GM10248 (cell line): ENCODE measurements around the gene HMCN2.

Experiments
- CTCF ChIA-PET: fragments of 300-600 bp; sonication (Branson Sonifier 250); formaldehyde crosslinking; extraction: SDS; loops from one replicate; lab custom pipeline; 2021; ENCODE audit warnings: antibody characterized with exemption; lab: Yijun Ruan, JAX
- POLR2A ChIA-PET: fragments of 350-650 bp; sonication (Branson Sonifier 250); formaldehyde crosslinking; extraction: SDS; loops from one replicate; lab custom pipeline; 2020; ENCODE audit warnings: antibody characterized with exemption; lab: Yijun Ruan, JAX
- DNase-seq: peaks from one replicate; pipeline ENCODE4 v3.0.0; 2012; ENCODE audit errors: extremely low spot score
- TF ChIP-seq, protein P1 (sequence below): IDR thresholded peaks from 2 replicates; pipeline ENCODE4 v1.5.1; 2012; ENCODE audit warnings: mild to moderate bottlenecking, low read depth; ENCODE audit errors: extremely low read depth, missing control alignments, control extremely low read depth

Gene HMCN2

DNA sequence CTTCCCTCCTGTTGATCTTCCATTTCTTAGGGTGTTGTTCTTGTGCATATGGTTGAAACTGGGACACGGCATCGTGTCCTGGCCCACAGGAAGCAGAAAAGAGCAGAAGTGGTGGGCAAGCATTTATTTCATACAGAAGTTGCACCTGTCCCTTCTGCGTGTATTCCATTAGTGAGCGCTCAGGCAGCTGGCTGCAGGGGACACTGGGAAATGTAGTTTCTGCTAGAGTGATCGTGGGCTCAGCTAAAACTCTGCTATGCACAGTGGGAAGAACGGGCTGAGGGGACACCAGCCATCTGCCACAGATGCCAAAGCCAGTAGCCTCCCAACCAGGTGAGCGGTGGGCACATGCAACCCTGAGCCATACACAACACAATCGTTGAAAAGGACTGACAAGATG lies 121.8 kb downstream of the HMCN2 start:
- ChIA-PET POLR2A (no interaction called here), CTCF (no interaction called here)
- no peak for DNase-seq
- TF ChIP-seq, protein P1, sequence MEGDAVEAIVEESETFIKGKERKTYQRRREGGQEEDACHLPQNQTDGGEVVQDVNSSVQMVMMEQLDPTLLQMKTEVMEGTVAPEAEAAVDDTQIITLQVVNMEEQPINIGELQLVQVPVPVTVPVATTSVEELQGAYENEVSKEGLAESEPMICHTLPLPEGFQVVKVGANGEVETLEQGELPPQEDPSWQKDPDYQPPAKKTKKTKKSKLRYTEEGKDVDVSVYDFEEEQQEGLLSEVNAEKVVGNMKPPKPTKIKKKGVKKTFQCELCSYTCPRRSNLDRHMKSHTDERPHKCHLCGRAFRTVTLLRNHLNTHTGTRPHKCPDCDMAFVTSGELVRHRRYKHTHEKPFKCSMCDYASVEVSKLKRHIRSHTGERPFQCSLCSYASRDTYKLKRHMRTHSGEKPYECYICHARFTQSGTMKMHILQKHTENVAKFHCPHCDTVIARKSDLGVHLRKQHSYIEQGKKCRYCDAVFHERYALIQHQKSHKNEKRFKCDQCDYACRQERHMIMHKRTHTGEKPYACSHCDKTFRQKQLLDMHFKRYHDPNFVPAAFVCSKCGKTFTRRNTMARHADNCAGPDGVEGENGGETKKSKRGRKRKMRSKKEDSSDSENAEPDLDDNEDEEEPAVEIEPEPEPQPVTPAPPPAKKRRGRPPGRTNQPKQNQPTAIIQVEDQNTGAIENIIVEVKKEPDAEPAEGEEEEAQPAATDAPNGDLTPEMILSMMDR = no peak

DNA sequence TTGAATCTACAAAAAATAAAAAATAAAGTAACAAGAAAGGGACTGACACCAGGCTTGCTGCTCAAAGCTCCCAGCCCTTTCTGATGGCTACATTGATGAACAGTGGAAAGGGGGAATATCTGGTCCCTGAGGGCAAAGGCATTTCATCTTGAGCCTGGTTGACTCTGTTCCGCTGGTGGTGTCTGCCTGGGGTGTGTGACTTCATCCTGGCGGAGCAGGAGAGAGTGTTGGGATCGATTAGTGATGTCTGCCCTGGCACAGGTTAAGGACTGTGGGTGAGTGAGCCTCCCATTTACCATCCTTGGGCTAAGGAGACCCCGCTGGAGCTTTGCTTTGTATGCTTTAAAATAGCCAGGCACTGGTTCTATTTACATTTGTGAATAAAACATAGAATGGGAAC lies 122.3 kb downstream of the HMCN2 start:
- CTCF ChIA-PET = no interaction called here
- DNase-seq = no peak
- TF ChIP-seq, protein P1 = no peak
- POLR2A ChIA-PET = no interaction called here

DNA sequence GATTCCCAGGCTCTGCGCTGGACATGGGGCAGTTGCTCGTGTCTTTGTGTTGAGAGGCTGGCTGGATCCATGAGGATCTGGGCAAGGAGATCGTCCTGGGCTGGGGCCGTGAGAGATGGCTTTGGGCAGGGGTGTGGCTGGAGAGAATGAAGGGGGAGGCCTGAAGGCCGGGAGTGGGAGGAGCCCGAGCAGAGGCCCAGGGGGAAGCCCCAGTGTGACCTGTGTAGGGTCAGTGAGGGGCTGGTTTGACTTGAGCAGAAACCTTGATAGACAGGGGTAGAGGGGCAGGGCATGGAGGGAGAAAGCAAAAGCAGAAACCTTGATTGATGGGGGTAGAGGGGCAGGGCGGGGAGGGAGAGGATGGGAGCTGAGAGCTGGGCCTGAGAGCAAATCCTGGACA lies 124.8 kb downstream of the HMCN2 start:
- ChIA-PET CTCF (no interaction called here), POLR2A (no interaction called here)
- TF ChIP-seq, protein P1 = no peak
- DNase-seq = no peak

DNA sequence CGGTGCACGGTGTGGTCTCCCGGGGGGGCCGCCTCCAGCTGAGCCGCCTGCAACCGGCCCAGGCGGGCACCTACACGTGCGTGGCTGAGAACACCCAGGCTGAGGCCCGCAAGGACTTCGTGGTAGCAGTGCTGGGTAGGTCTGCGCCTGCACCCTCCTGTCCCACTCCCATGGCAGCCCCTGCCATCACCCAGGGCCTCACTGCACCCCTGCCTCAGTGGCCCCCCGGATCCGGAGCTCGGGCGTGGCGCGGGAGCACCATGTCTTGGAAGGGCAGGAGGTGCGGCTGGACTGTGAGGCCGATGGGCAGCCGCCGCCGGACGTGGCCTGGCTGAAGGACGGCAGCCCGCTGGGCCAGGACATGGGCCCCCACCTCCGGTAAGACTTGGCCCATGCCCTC lies 125.4 kb downstream of the HMCN2 start:
- DNase-seq = no peak
- CTCF ChIA-PET = no interaction called here
- TF ChIP-seq, protein P1 = no peak
- POLR2A ChIA-PET = no interaction called here

DNA sequence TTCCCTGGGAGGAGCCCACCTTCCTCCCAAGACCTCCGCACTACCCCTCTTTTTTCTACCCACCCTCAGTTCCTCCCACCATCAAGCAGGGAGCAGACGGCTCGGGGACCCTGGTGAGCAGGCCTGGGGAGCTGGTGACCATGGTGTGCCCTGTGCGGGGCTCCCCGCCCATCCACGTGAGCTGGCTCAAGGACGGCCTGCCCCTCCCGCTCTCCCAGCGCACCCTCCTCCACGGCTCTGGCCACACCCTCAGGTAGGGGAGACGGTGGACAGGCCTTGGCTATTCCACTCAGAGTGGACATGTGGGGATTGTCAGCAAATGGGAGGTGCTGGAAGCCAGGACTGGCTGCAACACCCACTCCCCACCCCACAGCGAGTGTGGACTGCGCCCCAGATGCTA lies 126.3 kb downstream of the HMCN2 start:
- CTCF ChIA-PET = no interaction called here

DNA sequence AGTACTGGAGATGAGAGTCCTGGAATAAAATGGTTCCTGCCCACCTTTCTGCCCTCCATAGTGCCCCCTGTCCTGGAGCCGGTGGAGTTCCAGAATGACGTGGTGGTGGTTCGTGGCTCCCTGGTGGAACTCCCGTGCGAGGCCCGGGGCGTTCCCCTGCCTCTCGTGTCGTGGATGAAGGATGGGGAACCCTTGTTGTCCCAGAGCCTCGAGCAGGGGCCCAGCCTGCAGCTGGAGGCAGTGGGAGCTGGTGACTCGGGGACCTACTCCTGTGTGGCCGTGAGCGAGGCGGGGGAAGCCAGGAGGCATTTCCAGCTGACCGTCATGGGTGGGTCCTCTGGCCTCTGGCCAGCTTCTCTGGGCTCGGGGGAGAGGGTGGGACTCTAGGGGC lies 128.1 kb downstream of the HMCN2 start:
- ChIA-PET POLR2A (no interaction called here), CTCF (interaction anchor here (1.5 kb wide), 1 partner anchor 8 kb away, joined by 3 read pairs; no protein-coding TSS in a partner anchor)
- TF ChIP-seq, protein P1 = no peak
- no peak for DNase-seq

More for the DNA sequence above, 126.3 kb downstream of the HMCN2 start:
- TF ChIP-seq, protein P1 = no peak
- no peak for DNase-seq
- POLR2A ChIA-PET = no interaction called here

DNA sequence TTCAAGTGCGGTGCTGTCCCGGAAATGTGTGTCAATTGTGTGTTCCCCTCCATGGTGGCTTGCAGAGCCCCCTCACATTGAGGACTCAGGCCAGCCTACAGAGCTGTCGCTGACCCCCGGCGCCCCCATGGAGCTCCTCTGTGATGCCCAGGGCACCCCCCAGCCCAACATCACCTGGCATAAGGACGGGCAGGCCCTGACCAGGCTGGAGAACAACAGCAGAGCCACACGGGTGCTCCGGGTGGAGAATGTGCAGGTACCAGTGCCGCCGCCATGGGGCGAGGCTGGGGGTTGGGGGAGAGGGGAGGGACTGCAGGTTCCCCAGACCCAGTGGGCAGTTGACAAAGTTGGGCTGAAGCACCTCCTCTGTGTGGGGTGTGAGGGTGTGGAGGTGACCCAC lies 128.8 kb downstream of the HMCN2 start:
- ChIA-PET CTCF (no interaction called here), POLR2A (no interaction called here)
- DNase-seq = no peak
- TF ChIP-seq, protein P1 = no peak
